22Rv1 (cell line): ENCODE measurements around the gene ADCY1.

ENCODE experiments used
- ZFX ChIP-seq: fragments of 450-650 bp; IDR thresholded peaks from 2 replicates; pipeline ENCODE4 v1.6.1; 2017; ENCODE audit warnings: antibody characterized with exemption, borderline replicate concordance
- TF ChIP-seq, protein P1 (sequence below): fragments of 450-650 bp; IDR thresholded peaks from 2 replicates; pipeline ENCODE4 v1.5.1; 2017; ENCODE audit warnings: mild to moderate bottlenecking

DNA sequence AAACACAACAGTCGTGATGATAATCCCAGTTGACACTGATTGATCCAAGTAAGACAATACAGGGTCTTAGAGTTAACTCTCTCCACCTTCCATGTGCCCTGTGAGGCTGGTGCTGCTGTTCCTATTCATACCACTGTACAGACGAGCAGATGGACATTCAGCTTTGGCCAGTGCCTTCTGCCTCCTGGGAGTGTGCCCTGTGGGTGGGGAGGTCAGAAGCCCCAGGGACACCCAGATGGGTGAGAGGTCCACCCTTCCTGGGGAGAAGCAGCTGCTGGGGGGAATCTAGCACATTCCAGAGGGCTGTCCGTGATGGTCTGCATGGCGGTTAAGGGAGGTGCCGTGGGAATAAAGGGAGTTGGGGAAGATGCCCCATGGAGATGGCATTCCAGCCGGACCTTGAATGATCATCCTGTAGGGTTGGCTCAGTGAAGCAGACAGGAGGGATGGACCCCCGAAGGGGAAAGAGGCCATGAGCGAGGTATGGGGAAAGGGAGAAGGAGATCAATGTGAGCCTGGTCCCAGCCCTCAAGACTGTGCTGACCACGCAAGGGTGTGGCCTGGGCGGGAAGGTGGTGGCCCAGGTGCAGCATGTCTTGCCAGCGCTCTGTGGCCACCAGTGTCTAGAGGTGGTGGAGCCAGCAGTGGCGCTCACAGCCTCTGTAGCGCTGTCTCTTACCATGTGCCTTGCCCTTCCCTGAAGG, 74.0 kb downstream of the ADCY1 start:
- TF ChIP-seq, protein P1, sequence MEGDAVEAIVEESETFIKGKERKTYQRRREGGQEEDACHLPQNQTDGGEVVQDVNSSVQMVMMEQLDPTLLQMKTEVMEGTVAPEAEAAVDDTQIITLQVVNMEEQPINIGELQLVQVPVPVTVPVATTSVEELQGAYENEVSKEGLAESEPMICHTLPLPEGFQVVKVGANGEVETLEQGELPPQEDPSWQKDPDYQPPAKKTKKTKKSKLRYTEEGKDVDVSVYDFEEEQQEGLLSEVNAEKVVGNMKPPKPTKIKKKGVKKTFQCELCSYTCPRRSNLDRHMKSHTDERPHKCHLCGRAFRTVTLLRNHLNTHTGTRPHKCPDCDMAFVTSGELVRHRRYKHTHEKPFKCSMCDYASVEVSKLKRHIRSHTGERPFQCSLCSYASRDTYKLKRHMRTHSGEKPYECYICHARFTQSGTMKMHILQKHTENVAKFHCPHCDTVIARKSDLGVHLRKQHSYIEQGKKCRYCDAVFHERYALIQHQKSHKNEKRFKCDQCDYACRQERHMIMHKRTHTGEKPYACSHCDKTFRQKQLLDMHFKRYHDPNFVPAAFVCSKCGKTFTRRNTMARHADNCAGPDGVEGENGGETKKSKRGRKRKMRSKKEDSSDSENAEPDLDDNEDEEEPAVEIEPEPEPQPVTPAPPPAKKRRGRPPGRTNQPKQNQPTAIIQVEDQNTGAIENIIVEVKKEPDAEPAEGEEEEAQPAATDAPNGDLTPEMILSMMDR, result no peak
- no peak for TF ChIP-seq ZFX
